Mesendoderm (in vitro differentiated cells): Measurements from ENCODE around the gene EFL1. TPM values are rescaled to one million over a fixed set of nuclear protein-coding genes. Genes with fewer than 3 reads are reported as not detected.
"Not testable (repeated sequence)": the region's sequence is repeated elsewhere in the genome, so short reads cannot be mapped to it uniquely, and the experiment has no call there.

Experiments used
- DNase-seq: peaks from one replicate; pipeline ENCODE4 v3.0.0; 2013
- H2AK5ac ChIP-seq: 2 replicates; pipeline ENCODE4 v1.6.1; 2013; ENCODE audit warnings: low read length, inconsistent platforms
- H2BK120ac ChIP-seq: 2 replicates; pipeline ENCODE4 v1.6.1; 2013; ENCODE audit warnings: low read depth, mild to moderate bottlenecking, low read length, moderate library complexity, mixed read lengths
- H2BK15ac ChIP-seq: replicated peaks from 2 replicates; pipeline ENCODE4 v1.6.1; 2013; ENCODE audit warnings: low read depth, mild to moderate bottlenecking, moderate library complexity
- H2BK5ac ChIP-seq: 2 replicates; pipeline ENCODE4 v1.6.1; 2013; ENCODE audit warnings: low read length, inconsistent platforms
- H3K18ac ChIP-seq: 2 replicates; pipeline ENCODE4 v1.6.1; 2013; ENCODE audit warnings: mild to moderate bottlenecking, low read length, mixed read lengths
- H3K23ac ChIP-seq: one replicate; pipeline ENCODE4 v1.6.1; 2013; ENCODE audit warnings: low read length
- H3K27ac ChIP-seq: 2 replicates; pipeline ENCODE4 v1.5.1; 2013; ENCODE audit warnings: low read depth, mild to moderate bottlenecking, inconsistent platforms, low read length, moderate library complexity
- H3K27me3 ChIP-seq: 2 replicates; pipeline ENCODE4 v1.6.1; 2013; ENCODE audit warnings: low read length, control low read depth, mild to moderate bottlenecking, inconsistent platforms; ENCODE audit not compliant: insufficient read depth, poor library complexity
- H3K36me3 ChIP-seq: 2 replicates; pipeline ENCODE4 v1.6.1; 2013; ENCODE audit warnings: low read length, inconsistent platforms; ENCODE audit not compliant: control insufficient read depth, insufficient read depth
- H3K4ac ChIP-seq: one replicate; pipeline ENCODE4 v1.6.1; 2013; ENCODE audit warnings: low read depth, mild to moderate bottlenecking, low read length, moderate library complexity
- H3K4me1 ChIP-seq: 2 replicates; pipeline ENCODE4 v1.6.1; 2013; ENCODE audit warnings: low read depth, low read length, inconsistent platforms; ENCODE audit not compliant: control insufficient read depth
- H3K4me2 ChIP-seq: 2 replicates; pipeline ENCODE4 v1.6.1; 2013; ENCODE audit warnings: low read length
- H3K4me3 ChIP-seq: 2 replicates; pipeline ENCODE4 v1.5.1; 2013; ENCODE audit warnings: mild to moderate bottlenecking, low read length
- H3K56ac ChIP-seq: one replicate; pipeline ENCODE4 v1.6.1; 2013; ENCODE audit warnings: low read length
- H3K79me1 ChIP-seq: 2 replicates; pipeline ENCODE4 v1.6.1; 2013; ENCODE audit warnings: low read length, inconsistent platforms
- H3K79me2 ChIP-seq: 2 replicates; pipeline ENCODE4 v1.6.1; 2013; ENCODE audit warnings: mild to moderate bottlenecking, low read length; ENCODE audit not compliant: control insufficient read depth, insufficient read depth
- H3K9ac ChIP-seq: 2 replicates; pipeline ENCODE4 v1.6.1; 2013; ENCODE audit warnings: low read length, inconsistent platforms
- H4K5ac ChIP-seq: one replicate; pipeline ENCODE4 v1.6.1; 2013; ENCODE audit warnings: low read length
- H4K8ac ChIP-seq: one replicate; pipeline ENCODE4 v1.6.1; 2013; ENCODE audit warnings: low read depth, mild to moderate bottlenecking, control low read depth, low read length, moderate library complexity
- WGBS: extraction: QIAGEN DNeasy Blood & Tissue Kit; methylation state at CpG from one replicate; pipeline ENCODE4 v1.1.7; 2013; ENCODE audit warnings: low lambda C conversion rate, missing lambda C conversion rate; ENCODE audit not compliant: insufficient coverage; ENCODE audit errors: extremely low coverage; 5-methylcytosine and 5-hydroxymethylcytosine counted together
- polyA plus RNA-seq, 2 experiments: library from polyadenylated mRNA; stranded (reverse); fragments of 200-250 nt; gene quantifications; one replicate each; pipeline ENCODE4 v1.2.3, GENCODE V29; 2013

EFL1 gene
- 14.1 TPM for polyA plus RNA-seq (2013, experiment 1 of 2)
- 14.2 TPM for polyA plus RNA-seq (2013, experiment 2 of 2)

- Histone ChIP-seq H3K4me3 (peak within 1 kb of the TSS; percentile 84), H3K79me2 (peaks cover 1% of the 10 kb centered on the region), H2BK120ac (no peak within 1 kb of the TSS), H2BK15ac (no peak within 1 kb of the TSS), H3K4ac (peak within 1 kb of the TSS; percentile 77), H4K8ac (peak within 1 kb of the TSS; percentile 58), H3K79me1 (peaks cover 7% of the 10 kb centered on the region), H3K27me3 (no peaks in the 10 kb centered on the region), H3K56ac (peak within 1 kb of the TSS; percentile 88), H2AK5ac (no peak within 1 kb of the TSS), H3K4me1 (peaks cover 2% of the 10 kb centered on the region), H3K4me2 (peak within 1 kb of the TSS; percentile 73), H2BK5ac (no peak within 1 kb of the TSS), H3K9ac (peak within 1 kb of the TSS; percentile 80), H3K27ac (peak within 1 kb of the TSS; percentile 80), H3K36me3 (no peaks in the 10 kb centered on the region), H3K18ac (peak within 1 kb of the TSS; percentile 88), H3K23ac (no peak within 1 kb of the TSS), H4K5ac (no peak within 1 kb of the TSS)
- WGBS = no CpG with 5 or more reads among the region's 57 CpGs
- peak; percentile 96 for DNase-seq
Measured at GRCh38 chr15:82262422-82263026, at the start of gene EFL1, which contains the start of gene SAXO2. TSS of gene EFL1 (minus strand) at chr15:82262734. CDS start at chr15:82261778, 956 bp downstream. TSS of gene SAXO2 (plus strand) at chr15:82262818. CDS start at chr15:82262880, 62 bp downstream.

- H3K36me3 ChIP-seq, DNase-seq, H3K4ac ChIP-seq, H3K56ac ChIP-seq, H2AK5ac ChIP-seq, H3K79me2 ChIP-seq, H2BK15ac ChIP-seq, H2BK120ac ChIP-seq, H4K8ac ChIP-seq, H4K5ac ChIP-seq, H3K4me1 ChIP-seq, H3K27ac ChIP-seq, H3K9ac ChIP-seq, H3K4me3 ChIP-seq, H3K18ac ChIP-seq, H3K23ac ChIP-seq, H3K27me3 ChIP-seq, H3K79me1 ChIP-seq, H2BK5ac ChIP-seq, H3K4me2 ChIP-seq: not testable (repeated sequence)
- no CpG with 5 or more reads among the region's 5 CpGs for WGBS
Measured at GRCh38 chr15:82311321-82311720, 48.8 kb upstream of the EFL1 start.

GRCh38 chr15:82309802-82310201 lies 47.3 kb upstream of the EFL1 start:
- H3K18ac ChIP-seq = no peak overlapping the region
- H3K79me1 ChIP-seq = no peaks in the 10 kb centered on the region
- DNase-seq = no peak
- H3K9ac ChIP-seq = no peak overlapping the region
- H3K4me3 ChIP-seq = no peak overlapping the region
- H3K79me2 ChIP-seq = no peaks in the 10 kb centered on the region
- no peak overlapping the region for H3K4ac ChIP-seq
- H2BK15ac ChIP-seq = no peak overlapping the region
- no peaks in the 10 kb centered on the region for H3K27me3 ChIP-seq
- H3K56ac ChIP-seq = no peak overlapping the region
- no peak overlapping the region for H3K4me2 ChIP-seq
- no peak overlapping the region for H4K5ac ChIP-seq
- no CpG with 5 or more reads among the region's 2 CpGs for WGBS
- no peak overlapping the region for H2BK120ac ChIP-seq
- no peak overlapping the region for H4K8ac ChIP-seq
- H3K4me1 ChIP-seq = no peaks in the 10 kb centered on the region
- H2BK5ac ChIP-seq = no peak overlapping the region
- no peak overlapping the region for H3K27ac ChIP-seq
- no peak overlapping the region for H2AK5ac ChIP-seq
- H3K23ac ChIP-seq = no peak overlapping the region
- no peaks in the 10 kb centered on the region for H3K36me3 ChIP-seq

GRCh38 chr15:82307714-82308081 lies 45.2 kb upstream of the EFL1 start:
- Histone ChIP-seq H3K79me1 (no peaks in the 10 kb centered on the region), H3K56ac (no peak overlapping the region), H2BK5ac (no peak overlapping the region), H3K4me1 (no peaks in the 10 kb centered on the region), H4K5ac (no peak overlapping the region), H3K4ac (no peak overlapping the region), H3K4me2 (no peak overlapping the region), H4K8ac (no peak overlapping the region), H3K36me3 (no peaks in the 10 kb centered on the region), H3K27me3 (no peaks in the 10 kb centered on the region), H3K18ac (no peak overlapping the region), H3K23ac (no peak overlapping the region), H3K4me3 (no peak overlapping the region), H3K9ac (no peak overlapping the region), H2AK5ac (no peak overlapping the region), H2BK15ac (no peak overlapping the region), H2BK120ac (no peak overlapping the region), H3K27ac (no peak overlapping the region), H3K79me2 (no peaks in the 10 kb centered on the region)
- no peak for DNase-seq
- WGBS = no CpG with 5 or more reads among the region's 8 CpGs

GRCh38 chr15:82306791-82307713 lies 44.5 kb upstream of the EFL1 start:
- Histone ChIP-seq H4K5ac (no peak overlapping the region), H2BK5ac (no peak overlapping the region), H3K36me3 (no peaks in the 10 kb centered on the region), H2BK120ac (no peak overlapping the region), H3K27ac (no peak overlapping the region), H3K4me1 (no peaks in the 10 kb centered on the region), H3K27me3 (no peaks in the 10 kb centered on the region), H3K18ac (no peak overlapping the region), H3K4me2 (no peak overlapping the region), H3K79me2 (no peaks in the 10 kb centered on the region), H2BK15ac (no peak overlapping the region), H3K4me3 (no peak overlapping the region), H3K23ac (no peak overlapping the region), H3K56ac (no peak overlapping the region), H4K8ac (no peak overlapping the region), H2AK5ac (no peak overlapping the region), H3K4ac (no peak overlapping the region), H3K9ac (no peak overlapping the region), H3K79me1 (no peaks in the 10 kb centered on the region)
- no CpG with 5 or more reads among the region's 16 CpGs for WGBS
- peak; percentile 12 for DNase-seq
